NCI-H446 (cell line): Measurements from ENCODE around the gene RGS6.

Experiments
- DNase-seq, 2 experiments: peaks; one replicate each; lab custom pipeline; 2025; lab: John Stamatoyannopoulos, UW

Gene RGS6

DNA sequence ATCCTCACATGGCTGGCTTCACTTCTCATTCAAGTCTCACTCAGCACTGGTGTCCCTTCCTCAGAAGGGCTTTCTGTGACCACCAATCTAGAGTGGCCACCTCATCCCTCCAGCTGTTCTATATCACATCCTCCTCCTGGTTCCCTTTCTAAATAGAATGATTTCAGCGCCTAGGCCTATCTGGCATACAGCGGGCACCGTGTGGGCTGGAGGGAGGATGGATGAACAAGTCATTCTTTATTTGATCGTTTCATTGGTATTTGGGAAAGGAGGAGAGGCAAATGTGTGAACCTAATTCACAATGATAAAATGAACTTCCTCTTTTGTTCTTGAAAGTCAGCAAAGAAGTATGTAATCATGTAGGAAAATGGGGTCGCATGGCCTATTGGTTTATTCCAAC, 567.5 kb downstream of the RGS6 start:
- DNase-seq: no peak

GRCh38 chr14:72500234-72500838, 568.1 kb downstream of the RGS6 start:
- no peak for DNase-seq

- no peak for DNase-seq
These were observed 569.2 kb downstream of the RGS6 start for GRCh38 chr14:72501439-72501838.

GRCh38 chr14:72503271-72503670, 571.0 kb downstream of the RGS6 start:
- no peak for DNase-seq

GRCh38 chr14:72503696-72504368, 571.6 kb downstream of the RGS6 start:
- DNase-seq: no peak

- DNase-seq: no peak
These were observed 578.3 kb downstream of the RGS6 start for GRCh38 chr14:72510566-72510965.

DNA sequence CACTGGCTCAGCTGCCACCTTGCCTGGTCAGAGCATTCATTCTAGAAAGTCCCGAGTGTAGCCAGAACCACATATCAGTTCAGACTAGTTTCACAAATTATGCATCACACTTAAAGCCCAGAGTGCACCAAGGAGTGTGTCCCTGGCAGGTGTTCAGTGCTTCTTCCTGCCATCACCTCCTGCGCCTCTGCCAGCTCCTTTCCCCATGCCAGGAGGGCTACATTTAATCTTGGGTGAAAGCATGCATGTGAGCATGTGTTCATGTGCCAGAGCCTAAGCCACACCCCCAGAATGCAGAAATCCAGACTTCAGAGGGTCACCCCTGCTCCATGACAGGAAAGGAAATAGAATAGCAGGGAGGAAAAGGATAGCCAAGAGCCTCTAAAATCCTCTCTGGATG, 580.1 kb downstream of the RGS6 start:
- no peak for DNase-seq

GRCh38 chr14:72512925-72513324, 580.7 kb downstream of the RGS6 start:
- DNase-seq: no peak

DNA sequence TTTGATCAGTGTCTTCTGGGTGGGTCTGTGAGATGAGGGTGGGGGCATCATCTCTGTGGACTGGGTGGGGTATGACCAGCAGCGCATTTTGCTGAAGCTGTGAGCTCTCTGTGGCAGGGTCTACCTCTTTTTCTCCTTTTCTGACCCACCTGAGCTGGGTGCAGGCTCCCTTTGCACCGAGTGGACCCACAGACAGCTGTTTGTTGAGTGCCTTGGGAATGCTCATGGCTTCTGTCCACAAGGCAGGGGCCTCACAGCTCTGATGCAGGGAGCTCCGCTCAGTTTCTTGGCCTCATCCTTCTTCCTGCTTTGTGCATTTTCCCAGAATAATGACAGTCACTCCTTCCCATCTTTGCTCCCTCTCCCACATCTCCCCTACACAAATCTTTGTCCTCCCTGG, 581.1 kb downstream of the RGS6 start:
- no peak for DNase-seq

DNA sequence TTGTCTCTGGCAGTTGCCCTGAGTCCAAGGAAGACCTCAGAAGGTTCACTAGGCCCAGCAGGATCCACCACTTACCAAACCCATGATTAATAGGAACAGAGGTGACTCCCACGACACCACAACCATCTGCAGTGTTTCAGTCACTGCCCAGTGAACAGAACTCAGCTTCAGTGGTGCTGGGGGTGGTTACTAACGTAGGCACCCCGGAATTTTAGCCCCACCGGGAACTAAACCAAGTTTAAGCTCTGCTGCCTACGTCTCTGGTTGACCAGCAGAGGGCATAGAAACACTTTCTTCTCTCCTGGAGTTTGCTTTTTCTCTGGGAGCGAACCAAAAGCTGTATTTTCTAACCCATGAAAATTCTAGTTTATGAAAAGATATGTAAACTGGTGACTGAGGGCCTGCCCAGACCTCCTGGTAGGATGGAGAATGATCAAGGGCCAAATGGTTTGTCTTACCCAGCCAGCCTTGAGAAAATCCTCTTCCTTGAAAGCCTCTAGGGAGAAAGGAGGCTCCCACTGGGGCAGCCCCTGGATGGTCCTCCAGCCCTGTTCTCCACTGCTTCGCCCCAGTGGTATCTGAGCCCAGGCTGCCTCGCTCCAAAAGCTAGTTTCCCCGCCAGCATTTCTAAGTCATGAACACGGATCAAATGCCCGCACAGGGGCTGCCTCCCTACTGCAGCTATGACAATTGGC, 581.9 kb downstream of the RGS6 start:
- DNase-seq: peak in 1 of 2 experiments; percentile 8

GRCh38 chr14:72514660-72515025, 582.4 kb downstream of the RGS6 start:
- no peak for DNase-seq

DNA sequence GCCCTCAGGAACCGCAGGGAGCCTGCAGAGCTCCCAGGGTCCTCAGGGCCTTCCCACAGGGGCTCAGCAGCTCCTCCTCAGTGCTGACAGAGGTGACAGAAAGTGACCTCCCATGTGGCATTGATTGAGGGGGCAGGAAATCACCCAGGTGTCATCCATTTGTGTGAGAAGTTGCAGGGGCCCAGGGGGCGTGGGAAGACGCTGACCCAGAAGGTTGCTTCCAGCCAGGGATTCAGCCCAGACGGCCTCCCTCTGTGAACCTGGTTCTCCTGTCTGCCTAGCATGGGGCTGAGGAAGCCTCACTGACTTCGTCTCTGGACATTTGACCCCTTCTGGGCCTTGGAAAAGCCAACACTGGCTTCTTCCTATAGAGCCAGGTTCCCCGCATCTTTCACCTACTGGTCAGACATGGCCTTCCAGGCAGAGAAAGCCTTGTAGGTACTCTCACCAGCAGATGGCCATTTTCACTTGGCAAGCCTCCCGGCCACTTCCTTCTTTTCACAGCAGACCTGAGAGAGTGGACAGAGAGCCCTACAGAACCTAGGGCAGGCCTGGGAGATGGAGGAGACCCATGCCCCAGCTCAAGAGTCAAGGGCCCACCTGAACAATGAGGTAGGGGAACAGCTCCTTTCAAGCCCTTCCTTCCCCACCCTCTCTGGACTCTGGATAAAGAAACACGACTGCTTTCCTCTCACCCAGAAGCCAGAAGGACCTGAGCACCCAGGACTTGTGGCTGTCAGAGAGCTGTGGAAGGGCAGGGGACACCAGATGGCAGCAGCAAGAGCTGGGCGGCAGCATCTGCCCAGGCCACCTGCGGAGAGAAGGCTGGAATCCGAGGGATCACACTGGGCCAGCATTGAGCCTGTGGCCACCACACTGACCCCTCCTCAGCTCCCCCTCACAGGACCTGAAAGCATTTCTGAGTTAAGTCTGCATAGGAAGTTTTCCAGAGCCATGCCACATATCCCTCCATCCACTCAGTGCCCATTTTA, 583.8 kb downstream of the RGS6 start:
- DNase-seq: no peak

DNA sequence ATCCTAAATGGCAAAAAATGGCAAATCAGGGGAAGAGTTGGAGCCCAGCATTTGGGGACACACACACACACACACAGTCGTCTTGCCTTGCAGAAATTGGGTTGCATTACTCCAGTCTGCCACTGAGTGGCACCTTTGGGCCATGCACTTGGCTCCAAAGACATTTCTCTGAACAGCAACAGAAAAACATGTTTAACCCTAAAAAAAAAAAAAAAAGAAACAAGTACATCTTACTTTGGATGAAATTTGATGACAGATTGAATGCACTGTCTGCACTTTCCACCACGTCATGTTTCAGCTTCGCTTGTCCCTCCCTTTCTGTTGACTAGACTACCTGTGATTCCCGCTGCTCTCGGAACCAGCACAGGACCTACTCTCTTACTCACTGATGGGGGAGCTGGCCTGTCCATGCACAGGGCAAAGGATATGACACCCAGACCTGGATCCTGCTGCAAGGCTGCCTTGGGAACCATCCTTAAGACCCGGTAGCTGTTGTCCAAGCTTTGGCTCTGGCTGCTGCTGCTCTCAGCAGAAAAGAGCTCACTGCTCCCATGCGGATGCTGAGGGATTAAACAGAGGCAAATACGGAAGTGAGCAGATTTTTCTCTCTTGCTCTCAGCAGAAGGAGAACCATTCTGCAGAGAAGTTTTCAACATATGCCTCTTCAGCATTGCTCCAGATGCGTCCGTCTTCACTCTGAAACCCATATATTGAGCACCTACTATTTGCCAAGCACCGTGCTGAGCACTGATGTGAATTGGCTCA, 584.9 kb downstream of the RGS6 start:
- DNase-seq: peak; percentile 5 to 63

- DNase-seq: no peak
These were observed 585.5 kb downstream of the RGS6 start for GRCh38 chr14:72517736-72518135.

DNA sequence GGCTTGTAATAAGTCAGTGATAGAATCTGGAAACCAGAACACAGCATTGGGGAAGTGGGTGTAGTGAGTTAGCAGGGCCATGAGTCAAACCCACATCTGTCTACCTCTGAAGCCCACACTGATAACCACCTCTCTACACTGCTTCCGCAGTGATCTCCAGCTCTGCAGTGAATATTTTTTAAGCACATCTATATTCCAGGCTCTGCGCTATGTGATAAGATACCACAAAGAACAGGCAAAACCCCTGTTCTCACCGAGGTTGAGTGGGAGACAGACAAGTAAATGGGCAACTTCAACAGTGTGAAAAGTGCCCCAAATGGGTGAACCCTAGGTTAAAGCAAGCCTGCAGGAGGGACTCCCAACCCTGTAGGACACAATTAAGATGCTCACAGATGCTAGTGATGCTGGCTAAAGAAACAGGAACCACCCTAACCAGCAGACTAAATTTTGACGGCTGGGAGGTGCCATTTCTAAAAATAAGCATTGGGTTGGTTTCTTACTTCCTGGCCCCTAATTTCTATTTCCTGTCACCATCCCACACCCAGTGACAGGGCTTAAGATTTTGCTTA, 586.7 kb downstream of the RGS6 start:
- DNase-seq: no peak

GRCh38 chr14:72519543-72519942, 587.3 kb downstream of the RGS6 start:
- DNase-seq: no peak

DNA sequence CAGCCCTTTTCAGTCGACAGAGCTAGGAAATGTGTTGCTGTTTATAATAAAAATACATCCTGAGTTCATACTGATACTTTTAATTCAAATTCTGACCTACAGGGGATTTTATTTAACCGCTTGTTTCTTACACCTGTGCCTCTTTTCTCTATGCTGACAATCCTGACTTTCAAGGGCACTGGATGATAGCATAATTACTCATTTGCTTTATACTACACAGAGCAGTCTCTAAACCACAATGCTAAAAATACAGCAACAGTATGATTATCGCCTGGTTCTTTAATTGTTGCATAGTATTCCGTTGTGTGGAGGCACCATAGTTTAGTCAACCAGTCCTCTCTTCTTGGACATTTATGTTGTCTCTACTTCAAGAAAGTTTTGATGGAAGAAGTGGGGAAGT, 588.8 kb downstream of the RGS6 start:
- DNase-seq: no peak

DNA sequence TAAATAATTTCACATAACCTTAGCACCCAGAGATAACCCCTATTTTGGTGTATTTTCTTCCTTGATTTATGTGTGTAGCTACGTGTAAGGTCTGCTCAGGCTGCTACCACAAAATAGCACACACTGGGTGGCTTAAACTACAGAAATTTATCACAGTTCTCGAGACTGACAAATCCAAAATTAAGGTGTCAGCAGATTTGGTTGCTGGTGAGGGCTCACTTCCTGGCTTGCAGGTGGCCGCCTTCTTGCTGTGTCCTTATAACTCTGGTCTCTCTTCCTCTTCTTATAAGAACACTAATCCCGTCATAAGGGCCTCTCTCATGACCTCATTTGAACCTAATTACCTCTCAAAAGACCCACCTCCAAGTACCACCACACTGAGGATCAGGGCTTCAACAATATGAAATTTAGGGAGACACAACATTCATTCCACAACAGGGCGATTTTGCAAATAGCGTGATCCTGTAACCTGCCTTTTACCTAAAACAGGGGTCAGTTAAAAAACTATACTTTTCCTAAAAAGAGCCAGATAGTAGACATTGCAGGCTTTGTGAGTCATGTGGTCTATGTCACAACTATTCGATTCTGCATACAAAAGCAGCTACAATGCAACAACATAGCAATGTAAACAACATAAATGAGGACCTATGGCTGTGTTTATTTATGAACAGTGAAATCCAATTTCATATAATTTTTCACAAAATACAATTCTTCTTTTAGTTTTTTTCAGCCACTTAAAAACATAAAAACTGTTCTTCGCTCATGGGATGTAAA, 589.9 kb downstream of the RGS6 start:
- DNase-seq: no peak

GRCh38 chr14:72522847-72523246, 590.6 kb downstream of the RGS6 start:
- no peak for DNase-seq
